Measurements from ENCODE around the gene SGMS2.

GRCh38 chr4:107896158-107896645 is 71.5 kb downstream of the SGMS2 start:
- TF ChIP-seq PRDM15 (CRISPR knock-in tag; IDR thresholded peaks at IDR 0.05), result no peak
- no peak for TF ChIP-seq NR1H2 (CRISPR knock-in tag; IDR thresholded peaks at IDR 0.05)
- TF ChIP-seq CTCF (IDR thresholded peaks at IDR 0.05), result no peak
- TF ChIP-seq SMAD3 (CRISPR knock-in tag; IDR thresholded peaks at IDR 0.05; ENCODE audit: borderline replicate concordance), result no peak
- no peak for TF ChIP-seq USF1 (CRISPR knock-in tag; IDR thresholded peaks at IDR 0.05)
- no peak for TF ChIP-seq IRF1 (CRISPR knock-in tag; IDR thresholded peaks at IDR 0.05)
- TF ChIP-seq ZNF263 (CRISPR knock-in tag; IDR thresholded peaks at IDR 0.05; ENCODE audit: low read depth), result no peak
